OCI-LY3 (cell line): ENCODE measurements around the gene ADGRL2.

Source experiments
- CTCF ChIP-seq: fragments of 200-600, 300-600 bp; sonication (generic); IDR thresholded peaks from 2 replicates; pipeline ENCODE4 v1.5.1; 2014; ENCODE audit warnings: antibody characterized with exemption, low read length, low read depth
- EZH2phosphoT487 ChIP-seq: fragments of 200-600 bp; shearing (Covaris generic); IDR thresholded peaks from 2 replicates; pipeline ENCODE4 v1.6.1; 2018; ENCODE audit warnings: antibody characterized with exemption, mixed run types, low read depth

- TF ChIP-seq CTCF, result no peak
- TF ChIP-seq EZH2phosphoT487, result no peak
These were observed 8.6 kb upstream of the ADGRL2 start for GRCh38 chr1:81792184-81792583.
